ENCODE results near the gene CDH4. TPM values are rescaled to one million over a fixed set of nuclear protein-coding genes. Genes with fewer than 3 reads are reported as not detected.

Gene CDH4
- total and polyA plus RNA-seq, 2 of the 4 experiments (the other 2 are of a cell fraction), result 1.6 to 3.5 TPM

GRCh38 chr20:61885759-61886715, 634.0 kb downstream of the CDH4 start (continued):
- TF ChIP-seq USF2 (IDR thresholded peaks at IDR 0.05; ENCODE audit: low read depth, low read length) (no peak), MAFK (IDR thresholded peaks at IDR 0.05; ENCODE audit: low read depth, low read length) (no peak), FOS (IDR thresholded peaks at IDR 0.05; ENCODE audit: low read depth, low read length) (no peak), BHLHE40 (IDR thresholded peaks at IDR 0.05; ENCODE audit: low read depth, low read length) (no peak), RFX5 (IDR thresholded peaks at IDR 0.05; ENCODE audit: low read depth, low read length) (no peak), SMC3 (IDR thresholded peaks at IDR 0.05; ENCODE audit: low read depth, low read length) (no peak), CEBPB (IDR thresholded peaks at IDR 0.05; ENCODE audit: low read depth, low read length) (no peak)

All from IMR-90 (cell line).